Keratinocyte (primary cell): ENCODE results near the gene TOX2. TPM values are rescaled to one million over a fixed set of nuclear protein-coding genes. Genes with fewer than 3 reads are reported as not detected.

Source experiments
- DNase-seq: peaks from one replicate; pipeline ENCODE4 v3.0.0-alpha.2; 2011; ENCODE audit warnings: low read depth, missing footprints, low spot score
- FAIRE-seq: peaks from 2 replicates; lab custom pipeline; 2011; peaks lifted over from hg19 to GRCh38; lab: Jason Lieb, UNC
- H2AFZ ChIP-seq: 2 replicates; pipeline ENCODE4 v1.6.0; 2012; ENCODE audit warnings: low read length, control low read depth, inconsistent platforms; ENCODE audit not compliant: control insufficient read depth
- H3K27ac ChIP-seq: 2 replicates; pipeline ENCODE4 v1.5.1; 2011; ENCODE audit warnings: low read length; ENCODE audit not compliant: control insufficient read depth, insufficient read depth
- H3K27me3 ChIP-seq: 3 replicates; pipeline ENCODE4 v1.6.0; 2011; ENCODE audit warnings: low read length; ENCODE audit not compliant: control insufficient read depth, insufficient read depth; ENCODE audit errors: extremely low read depth
- H3K36me3 ChIP-seq, 2 experiments: 2 replicates in 1 of 2; 3 replicates in 1 of 2; pipeline ENCODE4 v1.5.1; 2011; ENCODE audit warnings: low read length in 2 of 2, mild to moderate bottlenecking in 1 of 2; ENCODE audit not compliant: control insufficient read depth in 2 of 2, insufficient read depth in 2 of 2; ENCODE audit errors: extremely low read depth in 1 of 2
- H3K4me1 ChIP-seq: 3 replicates; pipeline ENCODE4 v1.5.1; 2011; ENCODE audit warnings: low read length; ENCODE audit not compliant: control insufficient read depth, insufficient read depth; ENCODE audit errors: extremely low read depth
- H3K4me2 ChIP-seq: 3 replicates; pipeline ENCODE4 v1.6.0; 2011; ENCODE audit warnings: low read depth, low read length; ENCODE audit not compliant: control insufficient read depth, insufficient read depth; ENCODE audit errors: extremely low read depth
- H3K4me3 ChIP-seq, 3 experiments: fragments of 200-600 bp in 1 of 3; sonication (generic) in 1 of 3; 2 replicates in 2 of 3; 3 replicates in 1 of 3; pipeline ENCODE4 v1.5.1; 2011 to 2016; ENCODE audit warnings: low read length in 3 of 3, mild to moderate bottlenecking in 3 of 3, control low read depth in 2 of 3, inconsistent platforms in 1 of 3, low read depth in 1 of 3, mixed read lengths in 1 of 3, mixed run types in 1 of 3, moderate library complexity in 1 of 3; ENCODE audit not compliant: control insufficient read depth in 2 of 3, insufficient read depth in 2 of 3; ENCODE audit errors: extremely low read depth in 1 of 3
- H3K79me2 ChIP-seq: 2 replicates; pipeline ENCODE4 v1.6.0; 2012; ENCODE audit warnings: low read length; ENCODE audit not compliant: control insufficient read depth, insufficient read depth
- H3K9ac ChIP-seq: 3 replicates; pipeline ENCODE4 v1.6.0; 2011; ENCODE audit warnings: low read length; ENCODE audit not compliant: control insufficient read depth, insufficient read depth; ENCODE audit errors: extremely low read depth
- H3K9me1 ChIP-seq: 3 replicates; pipeline ENCODE4 v1.6.0; 2011; ENCODE audit warnings: low read length; ENCODE audit not compliant: control insufficient read depth, insufficient read depth; ENCODE audit errors: extremely low read depth
- H3K9me3 ChIP-seq: 2 replicates; pipeline ENCODE4 v1.5.1; 2012; ENCODE audit warnings: low read depth, low read length; ENCODE audit not compliant: control insufficient read depth
- H4K20me1 ChIP-seq: 3 replicates; pipeline ENCODE4 v1.6.0; 2011; ENCODE audit warnings: low read length; ENCODE audit not compliant: control insufficient read depth, insufficient read depth; ENCODE audit errors: extremely low read depth
- CTCF ChIP-seq, 3 experiments: IDR thresholded peaks in 1 of 3; conservative IDR thresholded peaks in 1 of 3; optimal IDR thresholded peaks in 1 of 3; 2 replicates in 2 of 3; 3 replicates in 1 of 3; pipeline versions ENCODE3 to v1.5.1; 2011; ENCODE audit warnings: low read length in 3 of 3, mild to moderate bottlenecking in 3 of 3, moderate library complexity in 2 of 3, control low read depth in 1 of 3, inconsistent platforms in 1 of 3; ENCODE audit not compliant: insufficient read depth in 2 of 3; ENCODE audit errors: extremely low read depth in 1 of 3
- EZH2 ChIP-seq: IDR thresholded peaks from one replicate; pipeline ENCODE4 v1.6.1; 2012; ENCODE audit warnings: inconsistent platforms, mild to moderate bottlenecking, low read length, moderate library complexity
- dilution Hi-C: fragments of 300-500 bp; cut with MboI; formaldehyde crosslinking; loops from one replicate; pipeline ENCODE4 v1.7.0; 2020; ENCODE audit warnings: low sequenced_read_pairs; ENCODE audit not compliant: extremely low pct_ligation_motif_present
- polyA plus RNA-seq, 5 experiments: library from polyadenylated mRNA; depleted of rRNA in 3 of 5; stranded (reverse) in 3 of 5; stranded (forward) in 1 of 5; unstranded in 1 of 5; fragments of >200 nt; gene quantifications; 1 replicate in 1 of 5; 2 replicates in 3 of 5; 3 replicates in 1 of 5; pipeline versions ENCODE4 v1.2.1 to v1.2.3, GENCODE V29; 2011 to 2012; ENCODE audit warnings: missing spikeins in 2 of 5, low read depth in 1 of 5, low replicate concordance in 1 of 5

The TOX2 gene
- polyA plus RNA-seq, 1 donor (not counting 4 experiments of a cell fraction or from before 2014, with no cell fraction given) = 0.20 TPM

- peaks cover 8% of the 10 kb centered on the region for H3K27me3 ChIP-seq
- no peak overlapping the region for H3K4me2 ChIP-seq
- H3K9me1 ChIP-seq = no peaks in the 10 kb centered on the region
- no peak for TF ChIP-seq CTCF (optimal IDR thresholded peaks at IDR 0.05 in 1 of 3, IDR thresholded peaks at IDR 0.05 in 1 of 3, conservative IDR thresholded peaks at IDR 0.05 in 1 of 3; ENCODE audit: extremely low read depth in 1 of 3, insufficient read depth in 2 of 3, low read length in 3 of 3)
- no peak for TF ChIP-seq EZH2
- no peaks in the 10 kb centered on the region for H4K20me1 ChIP-seq
- FAIRE-seq = no peak
- no peak overlapping the region for H2AFZ ChIP-seq
- no peak overlapping the region for H3K4me3 ChIP-seq
- H3K9ac ChIP-seq = no peak overlapping the region
- DNase-seq = no peak
- no peaks in the 10 kb centered on the region for H3K9me3 ChIP-seq
- H3K4me1 ChIP-seq = peaks cover 17% of the 10 kb centered on the region
- dilution Hi-C loops = no loop called here
- H3K79me2 ChIP-seq = no peaks in the 10 kb centered on the region
- no peaks in the 10 kb centered on the region for H3K36me3 ChIP-seq
- H3K27ac ChIP-seq = no peak overlapping the region
These were observed 49.5 kb downstream of the TOX2 start for GRCh38 chr20:43963872-43964791.

- no peak overlapping the region for H3K9ac ChIP-seq
- no peak overlapping the region for H3K4me2 ChIP-seq
- no peaks in the 10 kb centered on the region for H4K20me1 ChIP-seq
- peaks cover 8% of the 10 kb centered on the region for H3K27me3 ChIP-seq
- DNase-seq (no peak), FAIRE-seq (no peak)
- H3K9me3 ChIP-seq = no peaks in the 10 kb centered on the region
- H3K79me2 ChIP-seq = no peaks in the 10 kb centered on the region
- no peak overlapping the region for H3K27ac ChIP-seq
- no peak overlapping the region for H3K4me3 ChIP-seq
- TF ChIP-seq CTCF (optimal IDR thresholded peaks at IDR 0.05 in 1 of 3, IDR thresholded peaks at IDR 0.05 in 1 of 3, conservative IDR thresholded peaks at IDR 0.05 in 1 of 3; ENCODE audit: extremely low read depth in 1 of 3, insufficient read depth in 2 of 3, low read length in 3 of 3) (no peak), EZH2 (no peak)
- no peaks in the 10 kb centered on the region for H3K9me1 ChIP-seq
- peaks cover 5% of the 10 kb centered on the region for H3K4me1 ChIP-seq
- H3K36me3 ChIP-seq = no peaks in the 10 kb centered on the region
- H2AFZ ChIP-seq = no peak overlapping the region
- dilution Hi-C loops = no loop called here
These were observed 53.8 kb downstream of the TOX2 start for GRCh38 chr20:43968341-43969000.
